NCI-H1105 treated with DMSO at 0.1 percent for 48 hours (cell line): ENCODE results near the gene HDGF.
"Not testable (repeated sequence)": the region's sequence is repeated elsewhere in the genome, so short reads cannot be mapped to it uniquely, and the experiment has no call there.

ENCODE experiments used
- DNase-seq: peaks from one replicate; lab custom pipeline; 2025; lab: John Stamatoyannopoulos, UW

The HDGF gene

GRCh38 chr1:156767101-156767878, 15.8 kb upstream of the HDGF start, which contains the start of gene PRCC:
Gene PRCC (plus strand): TSS chr1:156767535. CDS start chr1:156767772, 237 bp downstream.
- DNase-seq = peak; percentile 100

GRCh38 chr1:156766298-156767100, 15.0 kb upstream of the HDGF start:
- peak; percentile 38 for DNase-seq

GRCh38 chr1:156765666-156766065, 14.2 kb upstream of the HDGF start:
- DNase-seq = no peak

- not testable (repeated sequence) for DNase-seq
Measured at GRCh38 chr1:156765136-156765535, 13.7 kb upstream of the HDGF start.

DNA sequence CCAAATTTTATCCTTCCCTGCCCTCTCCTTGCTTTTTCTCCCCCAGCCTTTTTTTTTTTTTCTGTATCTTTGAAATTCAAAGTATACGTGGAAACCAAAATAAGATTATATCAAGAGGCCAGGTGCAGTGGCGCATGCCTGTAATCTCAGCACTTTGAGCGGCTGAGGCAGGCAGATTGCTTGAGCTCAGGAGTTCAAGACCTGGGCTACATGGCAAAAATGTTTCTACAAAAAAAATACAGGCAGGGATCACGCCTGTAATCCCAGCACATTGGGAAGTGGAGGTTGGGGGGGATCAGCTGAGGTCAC, 9.3 kb upstream of the HDGF start:
- DNase-seq = no peak

- no peak for DNase-seq
Measured at GRCh38 chr1:156760092-156760795, 8.8 kb upstream of the HDGF start.

- DNase-seq = not testable (repeated sequence)
Measured at GRCh38 chr1:156757572-156758253, 6.2 kb upstream of the HDGF start.

GRCh38 chr1:156756355-156756754, 4.9 kb upstream of the HDGF start:
- DNase-seq = no peak

DNA sequence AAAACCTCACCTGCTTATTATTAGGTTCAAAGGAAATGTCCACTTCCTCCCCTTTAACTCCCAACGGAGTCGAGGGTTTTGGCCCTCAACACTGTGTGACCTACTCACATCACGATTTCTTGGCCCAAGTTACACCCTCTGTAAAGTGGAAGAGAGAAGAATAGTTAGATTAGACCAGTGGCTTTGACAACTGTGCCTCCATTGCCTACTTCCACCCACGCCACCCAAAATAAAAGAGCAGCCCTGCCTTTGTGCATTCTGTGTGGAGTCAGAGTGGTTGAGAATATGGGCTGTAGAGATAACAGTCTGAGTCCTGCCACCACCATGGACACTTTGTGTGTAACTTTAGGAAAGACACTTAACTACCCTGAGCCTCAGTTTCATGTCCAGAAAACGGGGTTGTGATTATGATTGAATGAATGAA, 4.1 kb upstream of the HDGF start:
- DNase-seq = no peak

GRCh38 chr1:156754219-156754618, 2.7 kb upstream of the HDGF start:
- no peak for DNase-seq

GRCh38 chr1:156752843-156753482, 1.5 kb upstream of the HDGF start:
- no peak for DNase-seq

DNA sequence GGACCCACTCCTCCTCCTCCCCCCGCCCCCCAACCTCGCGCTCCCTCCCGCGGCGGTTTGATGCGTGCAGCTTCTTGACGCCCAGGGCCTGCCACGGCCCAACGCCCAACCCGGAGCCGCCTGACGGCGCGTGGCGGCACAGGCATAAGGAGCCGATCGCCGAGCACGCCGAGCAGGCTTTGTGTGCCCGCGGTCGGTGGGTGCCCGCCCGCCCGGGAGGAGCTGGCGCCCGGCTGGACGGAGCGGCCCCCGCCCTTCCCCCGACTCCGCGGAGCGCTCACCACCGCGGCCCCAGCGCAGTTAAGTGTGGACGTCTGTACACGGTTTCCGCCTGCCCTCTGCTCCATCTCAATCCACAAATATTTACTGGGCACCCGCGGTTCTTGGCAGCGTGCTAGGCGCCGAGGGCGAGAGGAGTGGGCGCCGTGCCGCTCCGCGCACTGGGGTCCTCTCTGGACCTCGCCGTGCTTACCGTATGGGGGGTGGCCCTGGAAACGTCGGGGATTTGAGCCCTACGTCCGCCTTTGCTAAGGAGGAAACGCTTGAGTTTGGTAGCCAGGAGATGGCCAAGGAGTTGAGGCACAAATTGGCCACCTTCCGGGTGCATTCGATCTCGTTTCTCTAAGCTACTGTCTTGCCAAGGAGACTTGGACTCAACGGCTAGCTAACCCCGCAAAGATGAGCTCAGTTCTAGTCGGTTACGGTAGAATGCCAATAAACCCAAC, 444 bp upstream of the HDGF start:
- DNase-seq = peak; percentile 94

DNA sequence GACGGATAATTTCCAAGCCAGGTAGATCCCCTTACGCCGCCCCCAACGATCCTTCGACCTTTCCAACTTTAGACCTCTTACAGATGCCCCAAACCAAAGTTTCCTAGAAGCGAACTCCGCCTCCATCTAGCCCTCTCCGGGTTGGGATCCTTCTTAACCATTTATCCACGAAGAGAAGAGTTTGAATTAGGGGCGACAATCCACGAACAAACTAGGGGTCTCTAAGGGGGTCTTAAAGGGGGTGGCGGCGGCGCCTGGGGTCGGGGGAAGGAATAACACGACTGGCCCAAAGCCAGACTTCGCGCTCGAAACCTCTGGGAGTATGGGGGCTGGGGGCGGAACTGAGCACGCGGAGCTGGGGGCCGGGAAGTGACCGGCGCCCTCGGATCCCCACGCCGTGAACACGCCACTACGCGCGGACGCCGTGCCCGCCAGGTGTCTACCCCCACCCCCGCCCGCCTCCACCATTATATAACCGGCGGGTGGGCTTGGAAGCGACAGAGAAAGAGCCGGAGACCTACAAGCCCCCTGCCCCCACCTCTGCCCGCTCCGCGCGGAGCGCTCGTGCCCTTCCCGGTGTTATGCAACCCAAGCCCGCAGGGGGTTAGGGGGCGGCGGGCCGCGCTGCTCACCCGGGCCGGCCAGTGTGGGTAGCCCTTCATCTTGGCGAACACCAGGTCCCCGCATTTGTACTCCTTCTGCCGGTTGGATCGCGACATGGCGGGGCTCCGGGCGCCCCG, 594 bp downstream of the HDGF start:
- DNase-seq = peak; percentile 31

GRCh38 chr1:156750191-156750672, 1.2 kb downstream of the HDGF start:
- DNase-seq = peak; percentile 38

DNA sequence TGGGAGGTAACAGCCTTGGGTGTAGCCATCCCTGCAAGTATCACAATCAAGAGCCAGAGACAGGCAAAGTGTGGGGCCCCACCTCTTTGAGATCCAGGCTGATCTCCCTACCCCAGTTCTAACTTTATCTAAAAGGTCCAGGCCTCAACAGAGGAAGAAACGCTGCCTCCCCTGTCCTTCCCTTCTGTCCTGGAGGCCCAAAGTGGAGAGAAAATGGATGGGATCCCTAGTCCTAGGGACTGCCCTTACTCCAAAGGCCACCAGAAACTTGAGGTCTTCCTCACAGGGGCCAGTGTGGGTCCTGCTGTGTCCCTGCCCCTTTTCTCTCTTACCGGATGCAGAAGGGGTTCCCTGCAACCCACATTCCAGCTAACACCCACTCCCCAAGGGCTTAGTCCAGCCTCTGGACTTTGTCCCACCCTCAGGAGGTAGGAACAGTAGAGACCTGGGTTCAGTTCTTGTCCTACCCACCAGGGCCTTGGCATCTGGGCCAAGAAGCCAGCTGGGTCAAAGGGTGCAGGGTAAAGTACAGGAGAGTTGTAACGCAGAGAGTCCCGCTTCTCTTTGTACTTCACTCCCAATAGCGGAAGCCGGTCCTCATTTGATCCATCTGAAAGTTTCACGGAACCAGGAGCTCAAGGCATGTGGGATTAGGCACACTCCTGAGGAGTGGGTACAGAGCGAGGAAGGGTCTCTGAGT, 1.9 kb downstream of the HDGF start:
- DNase-seq = no peak

- DNase-seq = no peak
Measured at GRCh38 chr1:156748670-156749418, 2.6 kb downstream of the HDGF start.

- DNase-seq = no peak
Measured at GRCh38 chr1:156747742-156748669, 3.5 kb downstream of the HDGF start.
